Cardiac muscle cell (in vitro differentiated cells and primary cell): ENCODE data around the gene PRR20G. TPM values are rescaled to one million over a fixed set of nuclear protein-coding genes. Genes with fewer than 3 reads are reported as not detected.

Source experiments
- DNase-seq, 2 donors: peaks; one replicate each; pipeline versions ENCODE4 v3.0.0 to v3.0.0-alpha.2; 2010 to 2017; ENCODE audit warnings: low read depth in 1 of 2, low spot score in 1 of 2
- H3K27ac ChIP-seq: fragments of 200-600 bp; sonication (generic); 2 replicates; pipeline ENCODE4 v1.5.1; 2016
- H3K27me3 ChIP-seq: fragments of 200-600 bp; sonication (generic); 2 replicates; pipeline ENCODE4 v1.6.0; 2016; ENCODE audit warnings: control low read depth
- H3K36me3 ChIP-seq: fragments of 200-600 bp; sonication (generic); 2 replicates; pipeline ENCODE4 v1.5.1; 2016; ENCODE audit warnings: control low read depth
- H3K4me1 ChIP-seq: fragments of 200-600 bp; sonication (generic); 2 replicates; pipeline ENCODE4 v1.8.1; 2017; ENCODE audit warnings: low read depth, mild to moderate bottlenecking, mixed run types
- H3K4me3 ChIP-seq: fragments of 200-600 bp; sonication (generic); 2 replicates; pipeline ENCODE4 v1.5.1; 2016; ENCODE audit warnings: mild to moderate bottlenecking
- H3K9me3 ChIP-seq: fragments of 200-600 bp; sonication (generic); 2 replicates; pipeline ENCODE4 v1.5.1; 2017; ENCODE audit warnings: low read depth, mild to moderate bottlenecking, control low read depth
- polyA plus RNA-seq: library from polyadenylated mRNA; unstranded; fragments of >200 nt; fragmentation: Nextera tagmentation; extraction: Ambion mirVana; gene quantifications from 2 replicates; pipeline ENCODE4 v1.2.1, GENCODE V29; 2016
- total RNA-seq: library from RNA; depleted of rRNA; stranded (reverse); fragments of >200 nt; gene quantifications from 2 replicates; pipeline ENCODE4 v1.2.3, GENCODE V29; 2016
- TF ChIP-seq, protein P1 (sequence below): IDR thresholded peaks from 2 replicates; pipeline ENCODE4 v1.5.1; 2012; ENCODE audit warnings: low read depth, mild to moderate bottlenecking, low read length

PRR20G gene
- total and polyA plus RNA-seq, 2 experiments from 2014 or later = not detected

DNA sequence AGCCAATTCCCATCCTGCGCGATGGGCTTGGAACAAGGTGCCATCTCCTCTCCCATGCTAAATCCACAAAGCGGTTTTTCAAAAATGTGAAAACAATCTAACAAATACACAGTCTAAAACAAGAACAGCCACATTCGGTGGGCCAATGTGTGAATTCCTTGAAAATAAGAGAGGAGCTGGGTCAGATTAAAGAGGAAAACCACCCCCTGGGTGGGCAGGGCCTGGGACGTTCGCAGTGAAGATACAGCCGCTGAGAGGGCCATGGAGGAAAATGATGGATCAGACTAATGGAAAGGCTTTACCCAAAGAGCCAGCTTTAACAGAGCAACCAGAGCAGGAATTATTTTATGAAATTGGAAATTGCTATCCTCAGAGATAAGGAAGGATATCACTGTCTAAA lies 27.4 kb downstream of the PRR20G start:
- Histone ChIP-seq H3K4me1 (no peaks in the 10 kb centered on the region), H3K4me3 (no peak overlapping the region), H3K27ac (no peak overlapping the region), H3K9me3 (no peaks in the 10 kb centered on the region), H3K27me3 (no peaks in the 10 kb centered on the region), H3K36me3 (no peaks in the 10 kb centered on the region)
- TF ChIP-seq, protein P1, sequence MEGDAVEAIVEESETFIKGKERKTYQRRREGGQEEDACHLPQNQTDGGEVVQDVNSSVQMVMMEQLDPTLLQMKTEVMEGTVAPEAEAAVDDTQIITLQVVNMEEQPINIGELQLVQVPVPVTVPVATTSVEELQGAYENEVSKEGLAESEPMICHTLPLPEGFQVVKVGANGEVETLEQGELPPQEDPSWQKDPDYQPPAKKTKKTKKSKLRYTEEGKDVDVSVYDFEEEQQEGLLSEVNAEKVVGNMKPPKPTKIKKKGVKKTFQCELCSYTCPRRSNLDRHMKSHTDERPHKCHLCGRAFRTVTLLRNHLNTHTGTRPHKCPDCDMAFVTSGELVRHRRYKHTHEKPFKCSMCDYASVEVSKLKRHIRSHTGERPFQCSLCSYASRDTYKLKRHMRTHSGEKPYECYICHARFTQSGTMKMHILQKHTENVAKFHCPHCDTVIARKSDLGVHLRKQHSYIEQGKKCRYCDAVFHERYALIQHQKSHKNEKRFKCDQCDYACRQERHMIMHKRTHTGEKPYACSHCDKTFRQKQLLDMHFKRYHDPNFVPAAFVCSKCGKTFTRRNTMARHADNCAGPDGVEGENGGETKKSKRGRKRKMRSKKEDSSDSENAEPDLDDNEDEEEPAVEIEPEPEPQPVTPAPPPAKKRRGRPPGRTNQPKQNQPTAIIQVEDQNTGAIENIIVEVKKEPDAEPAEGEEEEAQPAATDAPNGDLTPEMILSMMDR = no peak
- DNase-seq = no peak

DNA sequence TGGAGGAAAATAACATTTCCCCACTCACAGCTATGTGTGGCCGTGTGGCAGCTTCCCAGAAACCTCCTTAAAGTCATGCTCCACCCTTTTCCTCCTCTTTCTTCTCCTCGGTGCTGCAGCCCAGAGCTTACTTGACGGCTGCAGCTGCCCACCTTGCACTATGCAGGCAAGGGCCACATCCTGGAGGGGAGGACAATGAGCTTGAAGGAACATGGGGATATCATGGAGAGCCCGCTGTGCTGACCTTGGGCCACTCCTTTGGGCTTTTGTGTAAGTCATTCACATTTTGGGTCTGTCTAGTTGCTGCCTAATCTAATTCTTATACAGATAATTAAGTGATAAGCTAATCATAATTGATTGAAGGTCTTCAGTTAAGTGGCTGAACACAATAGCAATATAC lies 28.0 kb downstream of the PRR20G start:
- Histone ChIP-seq H3K4me3 (no peak overlapping the region), H3K4me1 (no peaks in the 10 kb centered on the region), H3K9me3 (no peaks in the 10 kb centered on the region), H3K27me3 (no peaks in the 10 kb centered on the region), H3K27ac (no peak overlapping the region), H3K36me3 (no peaks in the 10 kb centered on the region)
- DNase-seq = no peak
- TF ChIP-seq, protein P1 = no peak

DNA sequence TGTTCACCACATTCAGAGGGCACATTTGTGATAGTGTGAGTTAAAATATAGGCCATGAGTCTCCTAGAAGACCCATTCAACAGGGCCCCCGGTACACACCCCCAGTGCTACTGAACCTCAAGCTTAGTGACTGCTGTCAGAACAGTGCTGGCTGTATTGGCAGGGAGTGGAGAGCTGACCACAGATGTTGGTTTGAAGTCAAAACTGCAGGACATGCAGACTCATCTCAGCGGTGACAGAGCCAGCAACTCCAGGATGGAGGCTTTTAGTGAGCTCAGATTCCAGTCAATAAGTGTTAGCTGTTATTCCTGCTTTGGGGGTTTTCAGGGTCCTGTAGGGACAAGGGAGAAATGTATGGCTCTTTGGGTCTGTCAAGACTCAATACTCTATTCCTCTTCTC lies 29.1 kb downstream of the PRR20G start:
- no peaks in the 10 kb centered on the region for H3K27me3 ChIP-seq
- H3K36me3 ChIP-seq = no peaks in the 10 kb centered on the region
- TF ChIP-seq, protein P1 = no peak
- no peak for DNase-seq
- no peak overlapping the region for H3K4me3 ChIP-seq
- no peaks in the 10 kb centered on the region for H3K9me3 ChIP-seq
- H3K4me1 ChIP-seq = no peaks in the 10 kb centered on the region
- no peak overlapping the region for H3K27ac ChIP-seq

DNA sequence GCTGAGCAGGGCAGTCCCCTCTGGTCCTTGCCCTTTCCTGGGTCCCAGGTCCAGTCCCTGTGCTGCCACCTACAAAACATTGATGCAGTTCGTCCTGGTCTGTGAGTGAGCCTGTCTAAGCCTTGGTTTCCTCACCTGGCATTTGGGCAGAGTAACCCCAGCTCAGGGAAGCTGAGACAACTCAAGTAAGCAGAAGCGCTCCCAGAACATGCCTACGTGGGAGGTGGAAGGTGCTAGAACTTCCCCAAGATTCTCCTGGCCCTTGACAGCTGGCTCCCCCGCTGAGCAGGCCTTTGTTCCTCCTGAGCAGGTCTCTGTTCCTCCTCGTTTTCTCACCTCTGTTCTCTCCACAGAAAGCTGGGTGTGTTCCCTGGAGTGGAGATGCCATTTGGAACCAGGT lies 30.5 kb downstream of the PRR20G start:
- Histone ChIP-seq H3K36me3 (no peaks in the 10 kb centered on the region), H3K9me3 (no peaks in the 10 kb centered on the region), H3K4me1 (no peaks in the 10 kb centered on the region), H3K4me3 (no peak overlapping the region), H3K27me3 (no peaks in the 10 kb centered on the region), H3K27ac (no peak overlapping the region)
- TF ChIP-seq, protein P1 = no peak
- no peak for DNase-seq

DNA sequence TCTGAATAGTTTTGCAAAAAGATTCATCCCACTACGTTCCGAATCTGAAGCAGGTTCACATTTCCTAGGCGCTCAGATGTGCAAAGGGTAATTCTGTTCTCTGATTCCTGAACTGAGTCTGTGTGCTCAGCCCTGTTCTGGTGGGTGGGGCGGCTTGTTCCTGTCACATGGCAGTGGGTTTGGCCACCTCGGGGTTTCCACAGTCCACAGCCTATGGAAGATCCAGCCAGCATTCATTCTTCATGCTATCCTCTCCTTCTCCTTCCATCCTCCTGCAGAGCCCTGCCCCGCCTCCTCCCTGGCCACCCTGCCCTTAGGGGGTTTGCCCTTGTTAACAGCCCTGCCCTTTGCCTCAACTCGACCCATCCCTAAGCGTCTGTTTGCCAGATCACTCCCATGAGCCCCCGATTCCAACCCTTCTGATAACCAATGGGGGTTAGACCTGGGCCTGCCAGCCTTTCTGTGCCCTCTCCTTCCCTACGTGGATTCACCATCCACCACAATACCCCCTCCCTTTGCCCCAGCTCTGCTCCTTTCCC lies 31.0 kb downstream of the PRR20G start:
- no peak overlapping the region for H3K27ac ChIP-seq
- no peaks in the 10 kb centered on the region for H3K4me1 ChIP-seq
- TF ChIP-seq, protein P1 = no peak
- no peaks in the 10 kb centered on the region for H3K36me3 ChIP-seq
- H3K9me3 ChIP-seq = no peaks in the 10 kb centered on the region
- H3K27me3 ChIP-seq = no peaks in the 10 kb centered on the region
- no peak for DNase-seq
- H3K4me3 ChIP-seq = no peak overlapping the region

DNA sequence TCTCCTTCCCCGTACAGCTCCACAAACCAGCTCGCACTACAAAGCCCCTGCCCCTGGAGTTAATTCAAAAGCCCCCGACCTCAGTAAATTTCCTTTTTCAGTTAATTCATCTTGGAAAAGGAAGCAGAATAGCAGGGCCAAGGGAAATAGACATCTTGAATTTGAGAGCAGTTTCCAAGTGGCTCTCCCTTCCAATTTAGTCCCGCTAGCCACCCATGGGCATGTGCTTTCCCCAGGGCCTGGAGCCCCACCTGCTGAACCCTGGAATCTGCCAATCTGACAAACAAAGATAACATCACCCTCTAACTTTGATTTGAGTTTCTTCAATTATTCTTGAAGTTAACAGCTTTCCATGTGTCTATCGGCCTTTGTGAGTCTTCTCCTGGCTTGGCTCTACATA lies 31.7 kb downstream of the PRR20G start:
- H3K4me3 ChIP-seq = no peak overlapping the region
- no peaks in the 10 kb centered on the region for H3K27me3 ChIP-seq
- no peak overlapping the region for H3K27ac ChIP-seq
- DNase-seq = no peak
- TF ChIP-seq, protein P1 = no peak
- H3K36me3 ChIP-seq = no peaks in the 10 kb centered on the region
- no peaks in the 10 kb centered on the region for H3K4me1 ChIP-seq
- H3K9me3 ChIP-seq = no peaks in the 10 kb centered on the region
